DOHH2 (cell line): ENCODE data around the gene UQCRQ.

ENCODE experiments used
- H3F3A ChIP-seq: fragments of 200-600 bp; sonication (generic), shearing (Covaris generic); 2 replicates; pipeline ENCODE4 v1.6.0; 2016; ENCODE audit warnings: antibody characterized with exemption, mild to moderate bottlenecking; ENCODE audit not compliant: control insufficient read depth, insufficient read depth
- H3K27ac ChIP-seq: fragments of 200-600 bp; sonication (generic); 2 replicates; pipeline ENCODE4 v1.5.1; 2014; ENCODE audit warnings: low read depth, mild to moderate bottlenecking, low read length, moderate library complexity
- H3K27me3 ChIP-seq: fragments of 200-600 bp; sonication (generic); 2 replicates; pipeline ENCODE4 v1.6.1; 2014; ENCODE audit warnings: mild to moderate bottlenecking, low read length, mixed read lengths; ENCODE audit not compliant: control insufficient read depth
- H3K36me3 ChIP-seq: fragments of 200-600 bp; sonication (generic); 2 replicates; pipeline ENCODE4 v1.6.1; 2014; ENCODE audit warnings: mild to moderate bottlenecking, low read length, moderate library complexity, mixed read lengths; ENCODE audit not compliant: control insufficient read depth
- H3K4me1 ChIP-seq: fragments of 200-600 bp; sonication (generic); 2 replicates; pipeline ENCODE4 v1.6.1; 2014; ENCODE audit warnings: mild to moderate bottlenecking, low read length, mixed read lengths; ENCODE audit not compliant: control insufficient read depth
- H3K4me2 ChIP-seq: fragments of 200-600 bp; sonication (generic); 2 replicates; pipeline ENCODE4 v1.6.0; 2014; ENCODE audit warnings: mild to moderate bottlenecking, low read length, moderate library complexity
- H3K4me3 ChIP-seq: fragments of 200-600 bp; sonication (generic); 2 replicates; pipeline ENCODE4 v1.5.1; 2014; ENCODE audit warnings: mild to moderate bottlenecking, low read length, mixed read lengths
- H3K79me2 ChIP-seq: fragments of 200-600 bp; sonication (generic); 2 replicates; pipeline ENCODE4 v1.6.1; 2014; ENCODE audit warnings: mild to moderate bottlenecking, low read length, mixed read lengths; ENCODE audit not compliant: control insufficient read depth
- H3K9me2 ChIP-seq: fragments of 200-600 bp; sonication (generic); replicated peaks from 2 replicates; pipeline ENCODE4 v1.6.1; 2014; ENCODE audit warnings: mild to moderate bottlenecking, low read length, mixed read lengths; ENCODE audit not compliant: control insufficient read depth
- H3K9me3 ChIP-seq: fragments of 200-600 bp; sonication (generic); 2 replicates; pipeline ENCODE4 v1.6.1; 2014; ENCODE audit warnings: antibody characterized with exemption, low read length, mixed read lengths; ENCODE audit not compliant: control insufficient read depth, insufficient read depth
- H4K20me1 ChIP-seq: fragments of 200-600 bp; sonication (generic); 2 replicates; pipeline ENCODE4 v1.6.0; 2014; ENCODE audit warnings: low read depth, mild to moderate bottlenecking, antibody characterized with exemption, low read length, moderate library complexity; ENCODE audit not compliant: control insufficient read depth, insufficient read depth
- EZH2phosphoT487 ChIP-seq: fragments of 200-600 bp; sonication (generic); IDR thresholded peaks from 2 replicates; pipeline ENCODE4 v1.6.1; 2017; ENCODE audit warnings: borderline replicate concordance, mild to moderate bottlenecking, antibody characterized with exemption, low read length, moderate library complexity, mixed read lengths
- TF ChIP-seq, protein P1 (sequence below): fragments of 200-600 bp; sonication (generic); IDR thresholded peaks from one replicate; pipeline ENCODE4 v1.5.1; 2014; ENCODE audit warnings: antibody characterized with exemption, mild to moderate bottlenecking, low read depth, low read length; ENCODE audit not compliant: poor library complexity, severe bottlenecking

The UQCRQ gene

DNA sequence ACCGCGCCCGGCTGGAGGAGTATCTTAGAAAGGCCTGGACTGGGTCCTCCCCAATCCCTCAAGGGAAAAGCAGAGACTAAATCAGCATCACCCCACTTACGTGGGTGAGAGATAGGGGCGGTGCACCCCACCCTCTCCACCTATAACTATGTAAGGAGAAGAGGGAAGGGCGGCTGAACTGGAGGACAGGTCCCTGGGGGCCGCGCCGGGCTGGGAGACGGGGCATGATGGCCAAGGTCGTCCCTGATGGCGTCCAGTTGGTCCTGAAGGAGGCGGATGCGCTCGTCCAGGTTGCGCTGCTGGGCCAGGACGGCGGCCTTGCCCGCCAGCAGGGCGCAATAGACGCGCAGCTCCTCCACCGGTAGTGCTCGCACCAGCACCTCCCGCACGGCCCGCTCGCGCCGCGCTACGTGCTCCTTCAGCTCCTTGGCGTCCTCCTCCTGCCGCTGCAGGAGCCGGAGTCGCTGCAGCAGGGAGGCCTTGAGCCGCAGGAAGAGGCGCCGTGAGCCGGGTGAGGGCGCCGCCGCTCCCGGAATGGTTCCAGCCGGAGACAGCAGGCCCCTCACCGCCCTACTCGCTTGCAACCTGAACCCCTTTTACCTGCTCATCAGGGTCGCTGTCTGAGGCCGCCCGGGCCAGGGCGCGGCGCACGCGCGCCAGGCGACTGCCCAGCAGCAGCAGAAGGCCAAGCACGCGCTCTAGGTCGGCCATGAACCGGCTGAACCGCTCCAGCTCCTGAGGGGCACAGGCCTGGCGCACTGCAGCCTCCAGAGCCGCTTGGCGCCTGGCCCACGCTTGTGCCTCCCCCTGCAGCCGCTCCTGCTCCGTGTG lies 43.6 kb upstream of the UQCRQ start:
- Histone ChIP-seq H4K20me1 (no peaks in the 10 kb centered on the region), H3K4me1 (no peaks in the 10 kb centered on the region; the same call in 1 of the 2 replicates), H3F3A (no peaks in the 10 kb centered on the region), H3K9me2 (no peaks in the 10 kb centered on the region), H3K79me2 (no peaks in the 10 kb centered on the region), H3K9me3 (no peaks in the 10 kb centered on the region), H3K27ac (no peak overlapping the region), H3K4me3 (no peak overlapping the region), H3K27me3 (peaks cover 50% of the 10 kb centered on the region), H3K4me2 (0 out of 2 replicates have a peak overlapping the region, but pooled peaks have one; percentile 14), H3K36me3 (no peaks in the 10 kb centered on the region)
- TF ChIP-seq, protein P1, sequence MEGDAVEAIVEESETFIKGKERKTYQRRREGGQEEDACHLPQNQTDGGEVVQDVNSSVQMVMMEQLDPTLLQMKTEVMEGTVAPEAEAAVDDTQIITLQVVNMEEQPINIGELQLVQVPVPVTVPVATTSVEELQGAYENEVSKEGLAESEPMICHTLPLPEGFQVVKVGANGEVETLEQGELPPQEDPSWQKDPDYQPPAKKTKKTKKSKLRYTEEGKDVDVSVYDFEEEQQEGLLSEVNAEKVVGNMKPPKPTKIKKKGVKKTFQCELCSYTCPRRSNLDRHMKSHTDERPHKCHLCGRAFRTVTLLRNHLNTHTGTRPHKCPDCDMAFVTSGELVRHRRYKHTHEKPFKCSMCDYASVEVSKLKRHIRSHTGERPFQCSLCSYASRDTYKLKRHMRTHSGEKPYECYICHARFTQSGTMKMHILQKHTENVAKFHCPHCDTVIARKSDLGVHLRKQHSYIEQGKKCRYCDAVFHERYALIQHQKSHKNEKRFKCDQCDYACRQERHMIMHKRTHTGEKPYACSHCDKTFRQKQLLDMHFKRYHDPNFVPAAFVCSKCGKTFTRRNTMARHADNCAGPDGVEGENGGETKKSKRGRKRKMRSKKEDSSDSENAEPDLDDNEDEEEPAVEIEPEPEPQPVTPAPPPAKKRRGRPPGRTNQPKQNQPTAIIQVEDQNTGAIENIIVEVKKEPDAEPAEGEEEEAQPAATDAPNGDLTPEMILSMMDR: no peak

GRCh38 chr5:132823481-132824050 lies 42.9 kb upstream of the UQCRQ start:
- Histone ChIP-seq H3F3A (no peaks in the 10 kb centered on the region), H3K9me3 (no peaks in the 10 kb centered on the region), H3K4me2 (0 out of 2 replicates have a peak overlapping the region, but pooled peaks have one; percentile 14), H3K4me1 (no peaks in the 10 kb centered on the region; the same call in 1 of the 2 replicates), H3K36me3 (no peaks in the 10 kb centered on the region), H3K9me2 (no peaks in the 10 kb centered on the region), H3K27me3 (peaks cover 57% of the 10 kb centered on the region), H4K20me1 (no peaks in the 10 kb centered on the region), H3K4me3 (no peak overlapping the region), H3K79me2 (no peaks in the 10 kb centered on the region), H3K27ac (no peak overlapping the region)
- no peak for TF ChIP-seq EZH2phosphoT487
- TF ChIP-seq, protein P1: no peak

GRCh38 chr5:132824426-132824825 lies 42.0 kb upstream of the UQCRQ start:
- no peaks in the 10 kb centered on the region for H4K20me1 ChIP-seq
- H3F3A ChIP-seq: no peaks in the 10 kb centered on the region
- H3K4me2 ChIP-seq: no peak overlapping the region
- H3K4me1 ChIP-seq: no peaks in the 10 kb centered on the region; the same call in 1 of the 2 replicates
- no peak for TF ChIP-seq EZH2phosphoT487
- TF ChIP-seq, protein P1: no peak
- no peaks in the 10 kb centered on the region for H3K9me2 ChIP-seq
- no peak overlapping the region for H3K27ac ChIP-seq
- no peak overlapping the region for H3K4me3 ChIP-seq
- H3K9me3 ChIP-seq: no peaks in the 10 kb centered on the region
- no peaks in the 10 kb centered on the region for H3K36me3 ChIP-seq
- H3K27me3 ChIP-seq: peaks cover 62% of the 10 kb centered on the region
- no peaks in the 10 kb centered on the region for H3K79me2 ChIP-seq
